Uterus (tissue), 2 donors: Measurements from ENCODE around the gene DDX51.

Source experiments
- POLR2A ChIP-seq, 2 donors: fragments of 450-650 bp; IDR thresholded peaks; one replicate each; pipeline ENCODE4 v1.6.1; 2016; ENCODE audit warnings: antibody characterized with exemption in 2 of 2, mild to moderate bottlenecking in 1 of 2, moderate library complexity in 1 of 2
- TF ChIP-seq, protein P1 (sequence below), 4 experiments: fragments of 200-600 bp in 2 of 4; fragments of 450-650 bp in 2 of 4; sonication (generic) in 2 of 4; IDR thresholded peaks; one replicate each; pipeline ENCODE4 v1.5.1; 2016 to 2019; ENCODE audit warnings: antibody characterized with exemption in 4 of 4, mild to moderate bottlenecking in 2 of 4, moderate library complexity in 1 of 4

DNA sequence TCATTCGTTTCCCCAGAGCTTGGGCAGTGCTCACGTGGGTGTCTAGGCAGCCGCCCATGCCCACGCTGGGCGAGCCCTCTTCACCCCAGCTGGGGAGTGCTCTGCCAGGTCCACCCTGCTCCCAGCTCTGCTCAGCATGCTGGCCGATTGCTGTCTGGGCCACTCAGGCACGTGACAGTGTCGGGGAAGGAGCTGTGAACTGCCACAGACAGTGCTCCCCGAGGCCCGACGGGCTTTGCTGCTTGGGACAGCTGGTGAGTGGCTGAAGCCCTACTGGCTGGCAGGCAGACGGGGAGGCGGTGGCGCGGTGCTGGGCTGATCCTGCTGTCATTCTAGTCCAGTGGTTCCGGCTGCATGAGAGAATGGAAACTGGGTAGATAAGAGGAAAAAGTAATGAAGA, 15.9 kb upstream of the DDX51 start:
- TF ChIP-seq, protein P1, sequence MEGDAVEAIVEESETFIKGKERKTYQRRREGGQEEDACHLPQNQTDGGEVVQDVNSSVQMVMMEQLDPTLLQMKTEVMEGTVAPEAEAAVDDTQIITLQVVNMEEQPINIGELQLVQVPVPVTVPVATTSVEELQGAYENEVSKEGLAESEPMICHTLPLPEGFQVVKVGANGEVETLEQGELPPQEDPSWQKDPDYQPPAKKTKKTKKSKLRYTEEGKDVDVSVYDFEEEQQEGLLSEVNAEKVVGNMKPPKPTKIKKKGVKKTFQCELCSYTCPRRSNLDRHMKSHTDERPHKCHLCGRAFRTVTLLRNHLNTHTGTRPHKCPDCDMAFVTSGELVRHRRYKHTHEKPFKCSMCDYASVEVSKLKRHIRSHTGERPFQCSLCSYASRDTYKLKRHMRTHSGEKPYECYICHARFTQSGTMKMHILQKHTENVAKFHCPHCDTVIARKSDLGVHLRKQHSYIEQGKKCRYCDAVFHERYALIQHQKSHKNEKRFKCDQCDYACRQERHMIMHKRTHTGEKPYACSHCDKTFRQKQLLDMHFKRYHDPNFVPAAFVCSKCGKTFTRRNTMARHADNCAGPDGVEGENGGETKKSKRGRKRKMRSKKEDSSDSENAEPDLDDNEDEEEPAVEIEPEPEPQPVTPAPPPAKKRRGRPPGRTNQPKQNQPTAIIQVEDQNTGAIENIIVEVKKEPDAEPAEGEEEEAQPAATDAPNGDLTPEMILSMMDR (IDR thresholded peaks at IDR 0.05): no peak
- no peak for TF ChIP-seq POLR2A (IDR thresholded peaks at IDR 0.05)
